NCI-H748 treated with DMSO at 0.1 percent for 48 hours (cell line): ENCODE results near the gene SCP2.

Experiments
- DNase-seq: peaks from one replicate; lab custom pipeline; 2025; lab: John Stamatoyannopoulos, UW

SCP2 gene

GRCh38 chr1:52927212-52928014, at the start of gene SCP2:
Gene SCP2 (plus strand): TSS chr1:52927276. CDS start chr1:52927397, 121 bp downstream.
- peak; percentile 14 for DNase-seq

GRCh38 chr1:52877554-52877953, 49.5 kb upstream of the SCP2 start:
- DNase-seq = no peak

GRCh38 chr1:52880206-52880605, 46.9 kb upstream of the SCP2 start:
- DNase-seq = no peak

- DNase-seq = no peak
These were observed 39.6 kb upstream of the SCP2 start for GRCh38 chr1:52887483-52887882.

- DNase-seq = no peak
These were observed 34.5 kb upstream of the SCP2 start for GRCh38 chr1:52892424-52893215.

- DNase-seq = no peak
These were observed 27.6 kb upstream of the SCP2 start for GRCh38 chr1:52899445-52899894.

- DNase-seq = no peak
These were observed 26.7 kb upstream of the SCP2 start for GRCh38 chr1:52900402-52900801.

- no peak for DNase-seq
These were observed 25.7 kb upstream of the SCP2 start for GRCh38 chr1:52901384-52901783.

GRCh38 chr1:52904208-52904926, 22.7 kb upstream of the SCP2 start:
- DNase-seq = no peak

GRCh38 chr1:52904927-52905698, 22.0 kb upstream of the SCP2 start:
- DNase-seq = no peak

GRCh38 chr1:52906135-52906603, 20.9 kb upstream of the SCP2 start:
- DNase-seq = no peak

GRCh38 chr1:52907068-52907811, 19.8 kb upstream of the SCP2 start:
- no peak for DNase-seq

GRCh38 chr1:52907812-52908153, 19.3 kb upstream of the SCP2 start:
- no peak for DNase-seq

GRCh38 chr1:52911541-52911940, 15.5 kb upstream of the SCP2 start:
- DNase-seq = no peak

- DNase-seq = no peak
These were observed 14.1 kb upstream of the SCP2 start for GRCh38 chr1:52913014-52913413.

GRCh38 chr1:52913537-52913936, 13.5 kb upstream of the SCP2 start:
- DNase-seq = no peak

GRCh38 chr1:52914463-52914862, 12.6 kb upstream of the SCP2 start:
- no peak for DNase-seq

- no peak for DNase-seq
These were observed 11.7 kb upstream of the SCP2 start for GRCh38 chr1:52915211-52915854.

- DNase-seq = no peak
These were observed 11.2 kb upstream of the SCP2 start for GRCh38 chr1:52915855-52916220.

GRCh38 chr1:52916241-52916975, 10.7 kb upstream of the SCP2 start:
- no peak for DNase-seq
